GM18909 (cell line): ENCODE results near the gene PITX1.
"Not testable (repeated sequence)": the region's sequence is repeated elsewhere in the genome, so short reads cannot be mapped to it uniquely, and the experiment has no call there.

Source experiments
- ATAC-seq: cut with Tn5 transposase; IDR thresholded peaks from one replicate; pipeline ENCODE4 v1.9.1; 2021; ENCODE audit warnings: mild to moderate bottlenecking; ENCODE audit not compliant: unreplicated experiment, poor library complexity

PITX1 gene

GRCh38 chr5:135033901-135034235 is at the start of gene PITX1:
Gene PITX1 (minus strand): TSS chr5:135034228. CDS start chr5:135033881, 347 bp downstream.
- ATAC-seq, result peak; percentile 39

GRCh38 chr5:135083334-135083733 is 49.3 kb upstream of the PITX1 start:
- not testable (repeated sequence) for ATAC-seq

- no peak for ATAC-seq
These were observed 47.2 kb upstream of the PITX1 start for GRCh38 chr5:135081240-135081639.

GRCh38 chr5:135079760-135080159 is 45.7 kb upstream of the PITX1 start:
- no peak for ATAC-seq

DNA sequence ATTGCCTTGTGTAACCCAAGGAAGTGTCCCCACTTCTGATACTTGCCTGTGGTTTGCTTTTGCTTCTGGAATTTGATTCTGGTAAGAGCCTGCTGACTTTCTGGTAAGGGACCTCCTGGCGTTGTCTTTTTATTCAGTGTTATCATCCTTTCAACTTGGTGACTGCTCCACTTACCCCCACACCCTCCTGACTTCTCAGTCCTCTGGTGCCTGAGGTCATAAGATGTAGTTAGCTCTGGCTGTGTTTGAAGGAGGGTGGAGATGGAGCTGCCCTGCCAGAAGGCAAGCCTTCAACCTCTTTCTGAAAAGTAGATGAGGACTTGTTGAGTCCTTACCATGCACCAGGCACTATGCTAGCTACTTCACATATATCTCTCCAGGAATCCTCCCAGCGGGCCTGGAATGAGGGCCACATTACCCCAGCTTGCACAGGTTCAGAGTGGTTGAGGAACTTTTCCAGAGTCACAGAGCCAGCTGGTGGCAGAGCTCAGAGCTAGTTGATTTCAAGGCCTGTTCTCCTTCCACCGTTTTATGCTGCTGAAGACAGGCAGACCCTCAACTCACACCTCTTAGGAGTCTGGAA is 45.2 kb upstream of the PITX1 start:
- ATAC-seq, result no peak

DNA sequence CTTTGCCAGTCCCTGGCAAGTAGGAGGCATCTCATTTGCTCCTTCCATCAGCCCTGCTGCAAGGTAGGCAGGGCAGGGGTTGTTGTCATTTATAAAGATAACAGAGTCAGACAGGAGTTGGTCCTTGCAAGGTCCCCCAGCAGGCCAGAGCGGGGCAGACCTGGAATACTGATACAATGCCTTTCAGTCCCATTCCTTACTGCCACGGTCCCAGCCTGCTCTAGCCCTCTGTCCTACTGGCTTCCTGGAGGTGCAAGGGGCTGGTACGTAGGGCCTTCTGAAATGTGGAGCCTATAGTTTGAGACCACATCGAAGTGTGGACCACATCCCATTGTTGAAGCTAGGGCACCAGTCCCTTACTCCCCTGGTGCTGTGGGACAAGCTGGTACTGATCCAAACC is 42.8 kb upstream of the PITX1 start:
- no peak for ATAC-seq

GRCh38 chr5:135076051-135076491 is 42.0 kb upstream of the PITX1 start:
- ATAC-seq, result no peak

- ATAC-seq, result no peak
These were observed 41.6 kb upstream of the PITX1 start for GRCh38 chr5:135075621-135076020.

- ATAC-seq, result no peak
These were observed 39.8 kb upstream of the PITX1 start for GRCh38 chr5:135073761-135074345.

GRCh38 chr5:135072387-135073281 is 38.6 kb upstream of the PITX1 start:
- ATAC-seq, result no peak

- no peak for ATAC-seq
These were observed 37.3 kb upstream of the PITX1 start for GRCh38 chr5:135071311-135071710.

- no peak for ATAC-seq
These were observed 36.0 kb upstream of the PITX1 start for GRCh38 chr5:135069895-135070657.

- no peak for ATAC-seq
These were observed 35.2 kb upstream of the PITX1 start for GRCh38 chr5:135069016-135069770.

- ATAC-seq, result no peak
These were observed 33.6 kb upstream of the PITX1 start for GRCh38 chr5:135067587-135067986.

DNA sequence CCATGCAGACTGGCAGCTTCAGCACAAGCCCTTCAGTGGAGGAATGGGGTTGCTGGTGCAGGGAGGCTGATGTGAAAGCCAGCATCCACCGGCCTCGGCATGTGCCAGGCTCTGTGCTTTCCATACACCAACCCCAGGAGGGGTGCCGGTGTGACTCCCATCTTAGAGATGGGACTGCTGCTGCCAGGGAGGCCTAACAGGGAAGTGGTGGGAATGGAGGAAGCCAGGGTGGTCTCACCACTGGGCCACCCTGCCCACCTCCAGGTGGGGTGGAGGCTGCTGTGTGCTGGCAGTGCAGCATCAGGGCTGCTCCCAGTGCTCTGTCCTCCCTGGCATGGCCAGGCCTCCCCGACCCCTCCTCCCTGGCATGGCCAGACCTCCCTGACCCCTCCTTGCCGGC is 32.8 kb upstream of the PITX1 start:
- ATAC-seq, result no peak

DNA sequence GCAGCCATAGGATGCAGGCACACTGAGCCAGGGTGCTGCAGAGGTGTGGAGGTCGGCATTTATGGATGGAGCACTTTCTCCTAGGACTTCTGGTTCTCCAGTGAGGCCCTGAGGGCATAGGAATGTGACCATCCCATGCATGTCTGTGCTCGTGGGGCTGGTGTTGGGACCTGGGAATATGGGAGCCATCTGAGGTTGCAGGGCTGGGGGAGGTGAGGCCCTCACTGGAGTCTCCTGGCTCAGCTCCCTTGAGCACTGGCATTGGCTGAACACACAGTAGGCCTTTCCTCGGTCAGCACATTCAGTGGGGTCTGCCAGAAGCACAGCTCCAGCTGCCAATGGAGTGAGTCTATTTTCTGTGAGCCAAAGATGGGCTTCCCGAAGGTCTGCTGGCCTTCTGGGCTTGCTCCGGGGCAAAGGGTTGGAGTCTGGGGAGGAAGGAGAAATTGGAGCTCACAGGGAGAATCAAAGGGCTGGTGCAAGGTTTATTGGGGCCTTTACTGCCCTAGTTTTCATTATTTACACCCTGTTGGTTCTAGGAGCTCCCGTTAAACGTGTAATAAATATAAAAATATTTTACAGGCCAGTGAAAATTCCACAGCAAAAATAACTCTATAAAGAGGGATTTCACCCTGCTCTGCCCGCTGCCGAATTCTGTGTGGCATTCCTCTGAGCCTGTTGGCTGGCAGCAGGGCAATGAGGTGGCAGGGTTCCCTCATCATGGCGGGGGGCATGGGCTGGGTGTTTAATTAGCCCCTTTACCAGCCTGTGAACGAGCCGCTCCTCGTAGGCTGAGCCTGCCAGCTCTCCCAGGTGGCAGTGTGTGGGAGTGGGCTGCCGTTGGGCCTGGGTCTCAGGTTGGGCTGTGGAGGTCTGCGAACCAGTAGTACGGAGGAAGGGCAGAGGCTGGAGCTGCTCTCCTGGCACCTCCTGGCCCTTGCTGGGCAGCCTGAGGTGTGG is 31.6 kb upstream of the PITX1 start:
- no peak for ATAC-seq

- ATAC-seq, result no peak
These were observed 30.2 kb upstream of the PITX1 start for GRCh38 chr5:135064235-135064570.

DNA sequence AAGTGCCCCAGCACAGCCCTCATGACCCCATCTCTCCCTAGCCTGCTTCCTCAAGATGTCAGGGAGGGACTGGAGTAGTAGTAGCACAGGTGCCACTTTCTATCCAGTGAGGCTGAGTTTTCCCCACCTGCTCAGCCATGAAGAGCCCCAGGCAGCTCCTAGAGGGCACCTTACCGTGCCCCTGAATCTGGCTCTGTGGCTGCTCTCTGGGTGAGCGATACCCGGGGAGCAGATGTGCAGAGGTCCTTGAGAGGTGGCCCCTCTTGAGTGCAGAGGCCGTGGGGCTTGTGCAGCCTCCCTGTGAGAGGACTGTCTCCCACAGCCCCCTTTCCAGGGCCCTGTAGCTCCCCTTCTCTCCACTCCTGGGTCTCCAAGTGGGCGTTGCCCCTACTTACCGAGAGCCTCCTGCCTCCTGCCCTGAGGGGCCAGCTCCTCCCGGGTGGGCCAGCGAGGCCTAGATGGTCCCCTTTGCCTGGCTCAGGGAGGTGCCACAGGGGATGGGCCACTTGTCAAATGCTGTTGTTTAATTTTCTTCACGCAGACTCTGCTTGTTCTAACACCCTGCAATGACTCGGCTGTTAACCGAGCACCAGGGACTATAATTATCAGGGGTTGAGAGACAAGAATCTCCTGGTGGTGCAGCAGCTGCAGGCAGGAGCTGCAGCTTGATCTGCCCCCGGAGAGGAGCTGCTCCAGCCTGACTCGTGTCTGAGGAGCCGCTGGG is 29.6 kb upstream of the PITX1 start:
- no peak for ATAC-seq
